ENCODE data around the gene CPXM2.

DNA sequence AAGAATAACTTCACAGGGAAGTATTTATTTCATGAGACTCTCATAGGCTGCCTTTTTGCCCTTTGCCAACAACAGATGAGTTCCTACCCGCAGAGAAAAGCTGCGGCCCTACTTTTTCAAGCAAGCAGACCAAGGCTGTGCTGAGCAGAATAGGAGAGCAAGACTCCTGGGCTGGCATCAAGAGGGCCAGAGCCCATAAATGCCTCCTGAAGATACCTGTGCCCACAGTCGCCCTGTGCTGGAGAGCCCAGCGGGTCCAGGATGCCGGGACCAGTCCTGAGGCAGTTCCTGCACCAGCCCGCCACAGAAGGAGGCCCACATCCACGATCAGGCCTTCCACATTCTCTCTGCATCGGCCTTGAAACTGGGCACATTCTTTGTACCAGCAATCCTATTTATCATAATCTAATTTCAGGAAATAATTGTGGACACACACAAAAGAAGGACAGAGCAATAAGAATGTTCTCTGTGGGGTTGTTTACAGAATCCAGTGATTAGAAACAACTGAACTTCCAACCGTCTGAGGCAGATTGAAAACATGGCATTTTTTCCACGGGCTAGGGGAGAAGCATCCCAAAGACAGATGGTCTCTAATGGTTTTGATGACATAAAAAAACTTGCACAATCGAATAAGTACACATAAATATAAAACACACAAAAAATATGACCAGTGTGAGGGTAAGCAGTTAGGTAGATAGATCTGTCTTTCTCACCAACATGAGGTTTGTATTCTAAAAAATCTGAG lies 95.6 kb downstream of the CPXM2 start:
- TF ChIP-seq, protein P1, sequence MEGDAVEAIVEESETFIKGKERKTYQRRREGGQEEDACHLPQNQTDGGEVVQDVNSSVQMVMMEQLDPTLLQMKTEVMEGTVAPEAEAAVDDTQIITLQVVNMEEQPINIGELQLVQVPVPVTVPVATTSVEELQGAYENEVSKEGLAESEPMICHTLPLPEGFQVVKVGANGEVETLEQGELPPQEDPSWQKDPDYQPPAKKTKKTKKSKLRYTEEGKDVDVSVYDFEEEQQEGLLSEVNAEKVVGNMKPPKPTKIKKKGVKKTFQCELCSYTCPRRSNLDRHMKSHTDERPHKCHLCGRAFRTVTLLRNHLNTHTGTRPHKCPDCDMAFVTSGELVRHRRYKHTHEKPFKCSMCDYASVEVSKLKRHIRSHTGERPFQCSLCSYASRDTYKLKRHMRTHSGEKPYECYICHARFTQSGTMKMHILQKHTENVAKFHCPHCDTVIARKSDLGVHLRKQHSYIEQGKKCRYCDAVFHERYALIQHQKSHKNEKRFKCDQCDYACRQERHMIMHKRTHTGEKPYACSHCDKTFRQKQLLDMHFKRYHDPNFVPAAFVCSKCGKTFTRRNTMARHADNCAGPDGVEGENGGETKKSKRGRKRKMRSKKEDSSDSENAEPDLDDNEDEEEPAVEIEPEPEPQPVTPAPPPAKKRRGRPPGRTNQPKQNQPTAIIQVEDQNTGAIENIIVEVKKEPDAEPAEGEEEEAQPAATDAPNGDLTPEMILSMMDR (IDR thresholded peaks at IDR 0.05; ENCODE audit: insufficient read depth, low read length), result no peak
- TF ChIP-seq POLR2AphosphoS5 (IDR thresholded peaks at IDR 0.05; ENCODE audit: low read depth), result no peak
